Measurements from ENCODE around the gene EHMT1. TPM values are rescaled to one million over a fixed set of nuclear protein-coding genes. Genes with fewer than 3 reads are reported as not detected.

EHMT1 gene
- total RNA-seq, 1 donor from 2014 or later = 30.5 TPM

DNA sequence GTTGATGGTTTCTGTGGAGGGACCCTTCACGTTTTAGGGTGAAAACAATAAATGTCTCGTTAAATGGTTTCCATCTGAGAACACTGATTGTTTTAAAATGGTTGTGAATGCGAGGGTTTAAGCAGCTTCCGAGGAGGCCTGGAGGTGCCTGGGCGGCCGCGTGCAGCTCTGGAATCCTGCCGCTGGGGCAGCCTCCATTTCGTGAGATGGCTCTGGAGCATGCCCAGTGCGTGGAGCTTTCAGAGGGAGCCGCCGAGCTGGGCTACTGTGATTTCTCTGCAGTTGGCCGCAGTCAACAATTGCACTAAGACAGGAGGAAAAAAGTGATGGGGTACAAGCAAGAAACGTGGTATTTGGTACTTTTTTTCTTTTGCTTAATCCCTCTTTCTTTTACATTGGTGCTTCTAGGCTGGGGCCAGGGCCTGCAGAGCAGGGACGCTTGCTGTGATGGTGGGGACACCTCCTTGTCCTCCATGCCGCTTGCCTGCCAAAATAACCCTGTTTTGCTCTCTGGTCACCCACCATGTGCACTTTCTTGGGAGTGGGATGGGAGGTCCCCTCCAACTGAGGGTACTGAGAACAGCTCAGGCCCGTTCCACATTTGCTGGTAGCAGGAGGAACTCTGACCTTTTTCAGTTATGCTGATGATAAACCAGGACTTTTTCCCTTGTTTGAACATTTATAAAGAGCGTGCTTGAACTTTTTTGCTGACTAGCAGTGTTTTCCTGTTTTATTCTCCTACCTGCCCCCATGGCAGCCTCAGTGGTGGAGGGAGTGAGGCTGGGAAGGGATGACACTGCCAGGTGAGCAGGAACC lies 47.1 kb downstream of the EHMT1 start:
- DNase-seq (ENCODE audit: missing footprints) (no peak), ATAC-seq (no peak)
- intact Hi-C loops (cut with DNase I) = loop anchor here (5.0 kb wide), 1 partner anchor 44 kb away; no protein-coding TSS in a partner anchor

DNA sequence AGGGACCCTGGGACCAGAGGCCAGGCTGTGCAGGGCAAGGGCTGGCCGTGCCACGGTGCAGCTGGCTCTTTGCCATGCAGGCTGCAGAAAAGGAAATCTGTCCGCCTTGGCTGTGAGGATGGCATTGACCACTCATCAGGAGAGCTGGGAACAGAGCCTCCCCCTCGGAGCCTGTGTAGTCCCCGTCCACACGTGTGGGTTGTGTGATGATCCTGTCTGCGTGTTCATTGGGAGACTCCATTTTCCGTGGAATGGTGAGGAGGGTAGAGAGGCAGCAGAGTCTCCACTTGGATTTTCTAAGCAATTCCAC lies 47.7 kb downstream of the EHMT1 start:
- intact Hi-C loops (cut with DNase I) = loop anchor here (5.0 kb wide), 1 partner anchor 44 kb away; no protein-coding TSS in a partner anchor
- DNase-seq (ENCODE audit: missing footprints) = no peak
- ATAC-seq = peak; percentile 17

DNA sequence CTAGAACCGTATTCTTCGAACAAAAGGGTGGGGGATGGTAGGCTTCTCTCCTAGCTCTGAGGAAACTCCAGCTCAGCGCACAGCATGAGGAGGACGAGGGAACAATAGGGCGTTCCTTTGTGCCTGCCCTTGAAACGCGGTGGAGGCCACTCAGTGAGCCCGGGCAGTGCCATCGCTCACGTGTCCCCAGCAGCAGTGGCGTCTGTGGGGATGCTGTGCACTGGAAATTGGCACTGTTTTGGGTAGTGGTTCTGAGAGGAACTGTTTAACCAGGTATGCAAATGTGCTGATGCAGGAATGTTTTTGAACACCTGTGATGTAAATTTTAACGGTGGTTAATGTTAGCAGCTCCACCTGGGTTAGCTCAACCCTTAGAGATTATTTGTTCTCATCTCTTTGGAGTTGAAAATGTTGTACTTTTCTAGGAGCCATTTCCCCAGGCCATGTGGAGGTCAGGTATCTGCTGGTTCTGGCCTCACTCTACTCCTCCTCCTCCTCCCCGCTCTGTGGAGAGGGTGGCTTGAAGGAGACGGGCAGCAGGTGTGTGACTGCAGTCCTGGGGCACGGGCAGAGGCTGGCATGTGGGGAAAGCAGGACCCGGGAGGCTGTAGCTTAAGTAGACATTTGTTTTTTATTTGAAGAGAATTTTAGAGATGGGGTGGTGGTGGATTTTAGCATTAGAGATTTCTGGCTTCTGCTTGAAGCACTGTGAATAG lies 48.3 kb downstream of the EHMT1 start:
- ATAC-seq (peak; percentile 38), DNase-seq (ENCODE audit: missing footprints) (no peak)
- intact Hi-C loops (cut with DNase I) = loop anchor here (5.0 kb wide), 1 partner anchor 45 kb away; no protein-coding TSS in a partner anchor

DNA sequence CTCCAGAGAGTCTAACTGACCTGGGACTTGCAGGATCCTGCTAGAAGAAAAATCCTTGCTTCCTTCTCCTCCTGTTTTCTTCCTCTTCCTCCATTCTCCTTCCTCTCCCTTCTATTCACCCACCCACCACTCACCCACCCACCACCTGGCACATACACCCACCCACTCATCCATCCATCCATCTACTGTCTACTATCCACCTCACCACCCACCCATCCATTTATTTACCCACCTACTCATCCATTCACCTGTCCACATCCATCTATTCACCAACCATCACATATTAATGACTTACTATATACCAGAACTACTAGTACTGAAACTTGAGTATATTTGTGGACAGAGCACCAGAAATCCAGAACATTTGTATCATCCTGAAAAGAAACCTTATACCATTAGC lies 49.4 kb downstream of the EHMT1 start:
- ATAC-seq (no peak), DNase-seq (ENCODE audit: missing footprints) (no peak)
- intact Hi-C loops (cut with DNase I) = loop anchor here (5.0 kb wide), 1 partner anchor 46 kb away; no protein-coding TSS in a partner anchor

DNA sequence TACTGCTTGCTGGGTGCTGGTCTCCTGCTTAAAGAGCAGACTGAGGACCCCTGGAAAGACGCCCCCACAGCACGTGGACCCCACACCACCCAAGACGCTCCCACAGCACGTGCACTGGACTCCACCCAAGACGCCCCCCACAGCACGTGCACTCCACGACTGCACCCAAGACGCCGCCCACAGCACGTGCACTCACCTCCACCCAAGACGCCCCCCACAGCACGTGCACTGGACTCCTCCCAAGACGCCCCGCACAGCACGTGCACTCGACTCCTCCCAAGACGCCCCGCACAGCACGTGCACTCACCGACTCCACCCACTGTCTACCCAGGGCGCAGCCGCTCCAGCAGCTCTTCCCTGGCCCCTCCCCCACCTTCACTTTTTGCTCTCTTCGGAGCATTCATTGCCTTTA lies 50.5 kb downstream of the EHMT1 start:
- no peak for ATAC-seq
- DNase-seq (ENCODE audit: missing footprints) = no peak
- intact Hi-C loops (cut with DNase I) = loop anchor here (5.0 kb wide), 1 partner anchor 47 kb away; no protein-coding TSS in a partner anchor

DNA sequence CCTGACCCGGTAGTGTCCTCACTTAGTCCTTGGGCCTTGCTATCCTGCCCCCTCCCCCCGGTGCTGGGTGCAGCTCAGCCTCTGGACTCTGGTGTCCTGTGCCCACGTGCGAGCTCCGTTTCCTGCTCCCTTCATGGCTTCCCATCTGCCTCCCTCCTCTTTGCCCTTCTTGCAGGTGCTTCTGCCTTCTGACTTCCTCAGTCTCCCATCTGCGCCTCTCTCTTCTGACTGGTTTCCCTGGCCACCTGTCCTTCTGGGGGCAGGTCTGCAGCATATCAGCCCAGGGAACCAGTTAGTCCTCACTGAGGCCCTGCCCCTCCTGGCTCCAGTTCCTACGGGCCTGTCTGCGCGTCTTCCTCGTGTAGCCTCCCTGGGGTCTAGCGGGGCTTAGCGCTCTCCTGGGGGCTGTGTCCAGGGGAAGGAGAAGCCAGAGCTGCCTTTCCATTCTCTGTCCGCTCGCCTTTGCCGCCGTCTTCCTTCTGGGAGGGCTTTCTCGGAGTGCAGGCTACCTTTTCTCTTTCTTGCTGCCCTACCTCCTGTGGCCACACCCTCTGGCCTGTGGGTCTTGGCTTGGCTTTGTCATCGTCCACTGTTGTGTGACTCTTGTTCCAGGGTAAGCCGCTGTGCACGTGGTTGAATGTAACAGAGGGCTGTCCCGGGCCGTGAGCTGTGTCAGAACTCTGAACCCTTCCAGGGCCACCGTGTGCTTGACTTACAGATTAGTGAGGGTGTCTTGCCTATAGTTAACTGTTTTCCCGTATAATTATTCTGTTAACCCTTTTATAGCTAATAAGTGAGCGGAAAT lies 51.8 kb downstream of the EHMT1 start:
- no peak for DNase-seq (ENCODE audit: missing footprints)
- ATAC-seq = peak; percentile 57
- intact Hi-C loops (cut with DNase I) = loop anchor here (2.0 kb wide), 1 partner anchor 24 kb away; no protein-coding TSS in a partner anchor

DNA sequence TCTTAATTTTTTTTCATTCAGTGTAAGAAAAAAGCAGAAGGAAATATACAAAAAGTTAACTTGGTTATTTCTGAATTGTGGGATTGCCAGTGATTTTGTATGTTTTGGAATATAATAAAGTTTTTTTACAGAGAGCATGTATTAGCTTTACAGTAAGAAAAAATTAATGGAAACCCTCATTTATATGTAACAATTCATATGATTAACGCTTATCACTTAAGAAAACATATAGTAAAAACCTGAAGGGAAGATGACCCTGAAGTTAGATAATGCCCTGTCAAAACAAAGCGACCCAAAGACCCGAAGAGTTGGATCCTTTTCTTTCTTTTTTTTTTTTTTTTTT lies 52.4 kb downstream of the EHMT1 start:
- intact Hi-C loops (cut with DNase I) = loop anchor here (2.0 kb wide), 1 partner anchor 24 kb away; no protein-coding TSS in a partner anchor
- DNase-seq (ENCODE audit: missing footprints) = no peak
- no peak for ATAC-seq

DNA sequence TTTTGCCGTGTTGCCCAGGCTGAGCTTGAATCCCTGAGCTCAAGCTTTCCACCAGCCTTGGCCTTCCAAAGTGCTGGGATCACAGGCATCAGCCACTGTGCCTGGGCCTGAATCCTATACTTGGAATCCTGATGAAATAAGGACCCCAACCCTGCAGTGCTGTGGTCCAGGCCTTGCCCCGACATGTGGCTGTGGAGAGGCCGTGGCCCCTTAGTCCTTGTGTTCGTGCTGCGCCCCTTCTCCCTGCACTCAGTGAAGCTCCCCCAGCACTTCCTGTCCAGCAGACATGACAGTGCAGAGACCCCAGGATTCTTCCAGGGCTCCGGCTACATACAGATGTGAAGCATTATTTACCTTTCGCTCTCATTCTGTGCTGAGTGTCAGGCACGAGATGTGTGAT lies 52.9 kb downstream of the EHMT1 start:
- ATAC-seq (no peak), DNase-seq (ENCODE audit: missing footprints) (no peak)
- intact Hi-C loops (cut with DNase I) = loop anchor here (2.0 kb wide), 1 partner anchor 23 kb away; no protein-coding TSS in a partner anchor

DNA sequence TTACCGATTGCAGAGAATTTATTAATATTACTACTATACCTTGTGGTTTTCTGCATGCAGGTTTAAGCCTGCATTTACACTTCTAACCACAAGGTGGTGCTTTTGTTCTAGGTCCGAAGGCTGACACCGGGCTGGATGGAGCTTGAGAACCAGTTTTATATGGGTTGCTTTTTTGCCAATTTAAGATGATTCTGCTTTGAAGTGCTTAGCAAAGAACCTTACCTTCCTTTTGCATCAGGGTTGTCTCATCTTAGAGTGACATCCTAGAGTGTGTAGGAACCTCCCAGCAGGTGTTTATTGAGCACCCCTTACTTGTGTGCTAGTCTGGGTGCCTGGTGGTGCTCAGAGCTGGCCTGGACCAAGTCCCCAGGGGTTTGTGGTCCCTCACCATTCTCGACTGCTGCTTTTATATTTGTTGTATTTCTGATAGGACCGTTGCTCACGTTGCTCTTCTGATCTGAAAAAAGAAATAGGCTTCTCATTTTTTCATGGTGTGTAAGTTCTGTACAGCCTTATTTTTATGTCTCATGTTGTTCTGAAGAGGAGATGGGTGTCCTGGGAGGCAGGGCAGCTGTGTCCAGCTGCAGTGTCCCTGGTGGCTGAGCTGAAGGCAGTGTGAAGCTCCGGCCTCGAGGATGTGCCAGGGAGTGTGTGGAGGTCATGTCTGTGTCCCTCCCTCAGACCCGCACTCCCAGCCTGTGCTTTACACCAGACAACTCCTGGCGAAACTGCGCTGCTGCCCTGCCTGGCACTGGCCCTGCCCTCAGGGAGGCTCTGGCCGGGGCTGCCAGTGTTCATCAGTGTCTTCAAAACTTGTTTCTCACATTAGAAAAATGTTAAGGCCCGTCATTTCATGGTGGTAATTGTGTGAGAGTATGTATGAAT lies 54.3 kb downstream of the EHMT1 start:
- peak; percentile 58 for ATAC-seq
- intact Hi-C loops (cut with DNase I) = no loop called here
- DNase-seq (ENCODE audit: missing footprints) = no peak

DNA sequence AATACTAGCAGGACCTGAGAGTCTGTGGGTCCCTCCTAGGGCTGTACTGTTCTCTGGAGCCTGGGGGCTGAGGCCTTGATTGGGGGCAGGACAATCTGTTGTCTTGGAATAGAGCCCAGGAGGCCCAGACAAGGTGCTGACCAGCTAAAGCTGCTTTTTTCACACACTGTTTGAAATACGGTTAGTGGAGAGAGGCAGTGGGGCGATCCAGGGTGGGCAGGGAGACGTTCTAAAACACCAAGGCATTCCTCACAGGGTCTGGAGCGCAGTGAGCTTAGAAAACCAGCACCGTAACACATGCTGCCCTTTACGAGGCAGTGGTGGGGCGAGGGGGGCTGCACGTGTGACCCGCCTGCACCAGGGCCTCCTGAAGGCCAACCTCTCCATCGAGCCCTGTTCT lies 55.1 kb downstream of the EHMT1 start:
- no peak for DNase-seq (ENCODE audit: missing footprints)
- ATAC-seq = peak; percentile 9
- intact Hi-C loops (cut with DNase I) = no loop called here

DNA sequence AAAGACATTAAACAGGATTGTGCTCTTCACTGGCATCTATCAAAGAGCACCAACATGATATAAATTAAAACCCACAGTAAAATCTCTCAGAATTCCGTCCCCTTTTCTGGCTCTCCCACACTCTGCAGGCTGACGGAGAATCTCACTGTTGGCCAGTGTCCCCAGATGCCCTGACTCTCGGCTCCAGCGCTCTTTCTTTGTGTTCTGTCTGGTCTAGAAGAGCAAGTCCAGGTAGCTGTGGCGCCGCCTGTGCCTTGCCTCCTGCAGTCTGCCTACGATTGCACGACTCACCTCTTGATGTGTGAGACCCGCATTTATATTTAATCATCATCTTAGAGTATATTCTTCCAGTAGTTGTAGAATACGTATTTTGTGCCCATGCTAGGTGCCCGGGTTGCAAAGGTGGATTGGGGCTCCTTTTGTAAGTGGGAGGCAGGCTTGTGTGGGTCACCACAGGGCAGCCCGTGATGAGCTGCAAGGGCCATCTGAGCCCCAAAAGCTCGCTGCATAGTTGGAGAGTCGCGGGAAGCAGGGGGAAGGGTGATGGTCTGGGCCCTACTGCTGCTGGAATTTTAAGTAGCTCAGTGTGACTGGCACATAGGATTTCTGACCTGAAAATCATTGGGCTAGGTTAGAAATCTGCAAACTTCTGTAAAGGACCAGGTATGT lies 55.6 kb downstream of the EHMT1 start:
- intact Hi-C loops (cut with DNase I) = no loop called here
- ATAC-seq = peak; percentile 41
- DNase-seq (ENCODE audit: missing footprints) = no peak

DNA sequence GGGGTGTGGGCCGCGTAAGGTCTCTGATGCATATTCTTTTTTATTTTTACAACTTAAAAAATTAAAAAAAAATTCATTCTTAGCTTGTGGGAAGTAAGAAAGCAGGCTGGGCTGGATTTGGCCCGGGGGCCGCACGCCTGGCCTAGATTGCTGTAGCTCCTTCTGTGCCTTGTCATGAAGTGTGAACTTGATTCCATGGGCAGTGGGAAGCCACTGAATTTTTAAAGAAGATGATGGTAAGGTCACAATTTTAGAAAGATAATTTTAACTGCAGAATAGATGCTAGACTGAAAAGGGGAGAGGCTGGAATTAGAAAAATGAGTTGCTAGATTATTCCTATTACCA lies 56.1 kb downstream of the EHMT1 start:
- no peak for DNase-seq (ENCODE audit: missing footprints)
- intact Hi-C loops (cut with DNase I) = no loop called here
- ATAC-seq = no peak

DNA sequence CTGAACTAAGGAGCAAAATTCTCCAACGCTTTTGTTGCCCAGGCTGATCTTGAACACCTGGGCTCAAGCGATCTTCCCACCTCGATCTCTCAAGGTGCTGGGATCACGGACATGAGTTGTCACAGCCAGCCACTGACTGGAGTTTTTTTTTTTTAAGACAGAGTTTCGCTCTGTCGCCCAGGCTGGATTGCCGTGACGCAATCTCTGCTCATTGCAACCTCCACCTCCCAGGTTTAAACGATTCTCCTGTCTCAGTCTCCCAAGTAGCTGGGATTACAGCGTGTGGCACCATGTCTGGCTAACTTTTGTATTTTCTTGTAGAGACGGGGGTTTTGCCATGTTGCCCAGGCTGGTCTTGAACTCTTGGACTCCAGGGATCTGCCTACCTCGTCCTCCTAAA lies 58.2 kb downstream of the EHMT1 start:
- no peak for ATAC-seq
- intact Hi-C loops (cut with DNase I) = no loop called here
- DNase-seq (ENCODE audit: missing footprints) = no peak

DNA sequence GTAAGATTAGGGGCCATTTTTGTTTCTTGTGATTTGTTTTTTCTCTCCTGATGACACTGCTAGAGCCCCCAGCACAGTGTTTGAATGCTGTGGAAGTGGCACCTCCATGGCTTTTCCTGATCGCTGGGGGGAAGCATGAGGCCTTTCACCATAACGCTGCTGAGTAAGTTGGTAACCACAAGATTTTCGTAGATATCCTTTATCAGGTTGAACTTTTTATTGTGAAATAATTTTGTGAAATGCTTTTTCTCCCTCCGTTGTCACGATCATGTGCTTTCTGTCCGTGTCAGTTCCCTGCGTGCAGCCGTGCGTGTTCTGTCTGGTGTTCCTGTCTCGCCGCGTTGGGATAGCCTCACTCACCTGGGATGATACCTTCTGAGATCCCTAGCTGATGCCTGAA lies 59.4 kb downstream of the EHMT1 start:
- intact Hi-C loops (cut with DNase I) = no loop called here
- DNase-seq (ENCODE audit: missing footprints) = no peak
- ATAC-seq = no peak

DNA sequence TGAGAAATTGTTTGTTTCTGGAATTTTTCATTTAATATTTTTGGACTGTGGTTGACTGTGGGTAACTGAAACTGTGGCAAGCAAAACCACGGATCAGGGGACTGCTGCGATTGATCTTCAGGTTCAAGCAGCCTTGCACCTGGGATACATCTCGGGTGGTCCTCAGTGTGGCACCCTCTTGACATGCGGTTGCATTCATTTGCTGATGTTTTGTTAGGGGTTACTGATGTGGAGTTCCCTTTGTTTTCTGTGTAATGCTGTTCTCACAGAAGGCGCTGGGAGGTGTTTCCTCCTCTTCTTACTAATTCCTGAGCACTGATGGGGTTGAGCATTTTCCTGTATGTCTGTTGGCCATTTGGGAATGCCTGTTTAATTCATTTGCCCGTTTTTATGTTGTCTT lies 60.4 kb downstream of the EHMT1 start:
- no peak for ATAC-seq
- intact Hi-C loops (cut with DNase I) = no loop called here
- no peak for DNase-seq (ENCODE audit: missing footprints)

DNA sequence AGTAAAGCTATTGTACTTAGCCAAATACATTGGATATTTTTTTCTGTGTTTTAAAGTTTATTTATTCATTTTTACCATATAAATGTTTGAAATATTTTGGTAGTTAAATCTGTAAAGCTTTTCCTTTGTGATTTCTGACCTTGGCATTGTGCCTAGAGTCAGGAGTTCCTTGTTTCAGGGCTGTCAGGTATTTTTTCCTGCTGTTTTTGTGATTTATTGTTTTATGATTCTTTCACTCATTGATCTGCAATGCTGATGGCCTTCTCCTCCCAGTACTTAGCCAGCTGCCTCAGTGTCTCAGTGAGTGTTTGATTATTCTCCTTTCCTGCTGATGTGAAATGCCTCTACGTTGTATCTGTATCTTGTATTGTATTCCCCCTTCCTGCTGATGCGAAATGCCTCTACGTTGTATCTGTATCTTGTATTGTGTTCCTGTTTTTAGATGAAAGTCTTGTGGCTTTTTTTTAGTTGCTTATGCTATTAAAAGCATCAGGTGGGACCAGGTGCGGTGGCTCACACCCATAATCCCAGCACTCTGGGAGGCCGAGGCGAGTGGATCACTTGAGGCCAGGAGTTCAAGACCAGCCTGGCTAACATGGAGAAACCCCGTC lies 61.0 kb downstream of the EHMT1 start:
- DNase-seq (ENCODE audit: missing footprints) = no peak
- no peak for ATAC-seq
- intact Hi-C loops (cut with DNase I) = no loop called here

DNA sequence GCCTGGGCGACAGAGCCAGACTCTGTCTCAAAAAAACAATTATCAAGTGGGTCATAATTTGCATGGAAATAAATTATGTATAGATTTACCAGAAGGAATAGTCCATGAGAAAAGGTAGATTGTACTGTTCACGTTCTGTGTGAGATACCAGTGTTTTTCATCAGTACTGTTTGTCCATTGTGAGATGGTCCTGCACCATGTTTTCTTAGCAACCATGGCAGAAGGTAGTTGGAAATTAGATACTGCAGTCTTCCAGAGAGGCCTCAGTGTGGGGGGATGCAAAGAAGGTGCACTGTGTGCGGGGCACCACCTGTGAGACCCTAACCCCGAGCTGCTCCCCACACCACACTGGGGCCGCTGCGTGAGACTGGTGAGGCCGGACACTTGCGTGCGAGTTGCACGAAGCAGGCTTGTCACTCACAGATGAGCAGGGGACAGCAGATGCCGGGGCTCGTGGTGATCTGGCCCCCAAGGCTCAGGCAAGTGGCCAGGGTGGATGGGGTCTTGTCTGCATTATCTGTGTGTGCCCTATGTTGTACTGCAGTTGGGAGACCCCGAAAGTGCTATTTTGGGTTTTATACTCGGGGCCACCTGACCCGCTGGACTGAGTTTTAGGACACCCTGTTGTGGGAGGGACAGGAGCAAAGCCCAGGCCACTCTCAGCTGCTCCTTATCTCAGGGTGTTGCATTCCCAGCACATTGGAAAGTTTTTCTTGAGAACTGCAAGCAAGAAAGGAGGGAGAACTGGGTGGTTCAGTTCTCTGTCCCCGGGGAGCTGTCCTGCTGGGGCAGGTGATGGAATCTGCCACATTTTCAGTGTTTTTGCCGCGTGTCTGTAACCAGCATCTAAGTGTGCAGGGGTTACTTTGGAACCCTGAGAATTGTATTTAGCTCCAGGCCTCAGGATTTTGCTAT lies 61.9 kb downstream of the EHMT1 start:
- ATAC-seq (peak; percentile 37), DNase-seq (ENCODE audit: missing footprints) (no peak)
- intact Hi-C loops (cut with DNase I) = no loop called here
